Omental fat pad (tissue), 4 donors: ENCODE results near the gene WDR43. TPM values are rescaled to one million over a fixed set of nuclear protein-coding genes. Genes with fewer than 3 reads are reported as not detected.
"Not testable (repeated sequence)": the region's sequence is repeated elsewhere in the genome, so short reads cannot be mapped to it uniquely, and the experiment has no call there.

Experiments used
- ATAC-seq: fragments of 150-250 bp; one replicate; pipeline ENCODE4 v1.9.1; 2016; ENCODE audit warnings: mild to moderate bottlenecking, moderate library complexity; ENCODE audit not compliant: low FRiP score
- DNase-seq: peaks from one replicate; pipeline ENCODE4 v3.0.0-alpha.2; 2019; ENCODE audit warnings: low spot score
- total RNA-seq, 4 donors: library from RNA; depleted of rRNA; stranded (reverse); fragments of >200 nt; gene quantifications; one replicate each; pipeline ENCODE4 v1.1.0, GENCODE V29; 2016
- TF ChIP-seq, protein P1 (sequence below), 3 donors: fragments of 450-650 bp; IDR thresholded peaks; one replicate each; pipeline ENCODE4 v1.5.1; 2016 to 2017; ENCODE audit warnings: antibody characterized with exemption in 3 of 3, mild to moderate bottlenecking in 3 of 3, moderate library complexity in 2 of 3

WDR43 gene
- total RNA-seq, 4 donors from 2014 or later = 41.6 to 156 (median 68.3) TPM

- no peak for DNase-seq
- TF ChIP-seq, protein P1, sequence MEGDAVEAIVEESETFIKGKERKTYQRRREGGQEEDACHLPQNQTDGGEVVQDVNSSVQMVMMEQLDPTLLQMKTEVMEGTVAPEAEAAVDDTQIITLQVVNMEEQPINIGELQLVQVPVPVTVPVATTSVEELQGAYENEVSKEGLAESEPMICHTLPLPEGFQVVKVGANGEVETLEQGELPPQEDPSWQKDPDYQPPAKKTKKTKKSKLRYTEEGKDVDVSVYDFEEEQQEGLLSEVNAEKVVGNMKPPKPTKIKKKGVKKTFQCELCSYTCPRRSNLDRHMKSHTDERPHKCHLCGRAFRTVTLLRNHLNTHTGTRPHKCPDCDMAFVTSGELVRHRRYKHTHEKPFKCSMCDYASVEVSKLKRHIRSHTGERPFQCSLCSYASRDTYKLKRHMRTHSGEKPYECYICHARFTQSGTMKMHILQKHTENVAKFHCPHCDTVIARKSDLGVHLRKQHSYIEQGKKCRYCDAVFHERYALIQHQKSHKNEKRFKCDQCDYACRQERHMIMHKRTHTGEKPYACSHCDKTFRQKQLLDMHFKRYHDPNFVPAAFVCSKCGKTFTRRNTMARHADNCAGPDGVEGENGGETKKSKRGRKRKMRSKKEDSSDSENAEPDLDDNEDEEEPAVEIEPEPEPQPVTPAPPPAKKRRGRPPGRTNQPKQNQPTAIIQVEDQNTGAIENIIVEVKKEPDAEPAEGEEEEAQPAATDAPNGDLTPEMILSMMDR (IDR thresholded peaks at IDR 0.05) = no peak
- no peak for ATAC-seq
Measured at GRCh38 chr2:28976584-28976983, 82.1 kb downstream of the WDR43 start.

DNA sequence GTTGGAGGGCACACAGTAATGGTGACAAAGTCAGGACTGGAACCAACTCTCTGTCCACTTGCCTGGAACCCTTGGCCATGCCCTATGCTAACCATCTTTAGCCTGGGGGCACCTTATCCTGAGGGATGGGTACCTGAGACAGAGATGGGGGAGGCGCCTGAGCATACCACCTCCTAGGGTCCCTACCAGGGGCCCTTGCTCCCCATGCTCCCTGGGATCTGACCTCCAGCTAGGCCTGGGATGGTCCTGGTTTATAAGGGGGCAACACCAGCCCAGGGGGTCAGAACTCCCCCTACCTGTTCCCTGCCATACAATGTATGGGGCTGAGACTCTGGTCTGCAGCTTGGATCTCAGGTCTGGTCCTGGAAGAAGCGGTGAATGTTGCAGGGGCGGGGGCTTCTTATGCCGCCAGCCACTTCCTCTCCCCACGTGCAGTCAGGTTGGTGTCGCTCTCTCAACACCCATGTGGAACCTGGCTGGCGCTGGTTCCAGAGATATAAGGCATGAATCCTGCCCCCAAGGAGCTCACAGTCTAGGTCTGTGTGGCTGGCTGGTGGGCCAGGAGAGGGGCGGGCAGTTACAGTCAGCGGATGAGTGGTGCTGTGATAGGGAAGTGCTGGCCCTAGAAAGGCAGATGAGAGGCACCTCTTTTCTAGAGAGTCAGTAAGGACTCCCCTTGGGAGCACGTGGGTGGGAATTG, 82.9 kb downstream of the WDR43 start:
- DNase-seq = no peak
- TF ChIP-seq, protein P1 (IDR thresholded peaks at IDR 0.05) = no peak
- no peak for ATAC-seq

- DNase-seq, ATAC-seq: not testable (repeated sequence)
Measured at GRCh38 chr2:28978001-28978400, 83.5 kb downstream of the WDR43 start.

GRCh38 chr2:28978606-28979005, 84.1 kb downstream of the WDR43 start:
- ATAC-seq = no peak
- TF ChIP-seq, protein P1 (IDR thresholded peaks at IDR 0.05) = no peak
- DNase-seq = no peak

DNA sequence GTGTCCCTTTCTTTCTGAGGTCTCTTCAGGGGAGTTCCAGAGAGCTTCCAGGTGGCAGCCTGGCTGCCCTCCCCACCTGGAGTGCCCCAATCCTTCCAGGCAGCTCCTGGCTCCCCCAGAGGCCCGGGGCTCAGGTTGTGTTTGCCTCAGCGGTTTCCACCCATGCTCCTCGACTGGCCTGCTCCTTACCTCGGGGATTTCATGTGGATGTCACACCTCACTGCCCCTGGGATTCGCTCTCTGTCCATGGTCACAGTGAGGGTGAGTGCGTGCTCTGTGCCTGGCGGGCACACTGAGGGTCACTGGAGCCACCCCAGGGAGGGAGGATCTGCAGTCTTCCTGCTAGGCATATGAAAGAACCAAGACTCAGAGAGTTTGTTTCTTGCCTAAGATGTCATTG, 84.6 kb downstream of the WDR43 start:
- DNase-seq = no peak

GRCh38 chr2:28979576-28980366, 85.3 kb downstream of the WDR43 start:
- TF ChIP-seq, protein P1 (IDR thresholded peaks at IDR 0.05) = no peak
- no peak for DNase-seq
- ATAC-seq = no peak

More for the DNA sequence above, 84.6 kb downstream of the WDR43 start:
- TF ChIP-seq, protein P1 (IDR thresholded peaks at IDR 0.05) = no peak
- ATAC-seq = no peak

DNA sequence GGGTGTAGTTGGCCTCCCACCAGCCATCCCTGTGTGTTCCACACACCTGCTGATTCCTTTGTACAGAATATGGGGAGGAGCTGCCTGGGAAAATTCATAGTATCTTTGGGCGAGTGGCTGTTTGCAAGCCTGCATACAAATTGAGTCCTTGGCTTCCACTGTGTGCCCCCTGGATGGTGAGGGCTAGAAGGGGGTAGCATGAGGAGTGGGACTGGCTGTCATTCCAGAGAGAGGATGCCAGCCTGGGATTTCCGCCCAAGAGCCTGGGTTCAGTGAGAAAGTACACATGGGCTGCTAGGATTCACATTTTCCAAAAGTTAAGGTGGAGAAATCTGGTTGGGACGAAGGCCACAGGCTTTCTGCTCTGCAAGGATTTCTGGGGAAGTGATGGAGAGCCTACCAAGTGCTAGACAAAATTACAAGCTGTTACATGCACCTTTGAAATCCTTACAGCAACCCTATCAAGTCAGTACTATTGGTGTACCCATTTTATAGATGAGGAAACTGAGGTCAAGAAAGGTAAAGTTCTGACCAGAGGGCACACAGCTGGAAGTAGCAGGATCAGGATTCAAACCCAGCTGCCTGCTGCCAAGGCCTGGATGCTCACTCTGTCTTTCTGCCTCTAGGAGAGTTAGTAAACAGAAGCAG, 86.0 kb downstream of the WDR43 start:
- no peak for DNase-seq
- TF ChIP-seq, protein P1 (IDR thresholded peaks at IDR 0.05) = no peak
- ATAC-seq = no peak
